Subcutaneous abdominal adipose tissue (tissue), 5 donors: ENCODE data around the gene NLGN1.

ENCODE experiments used
- H3K27ac ChIP-seq: one replicate; pipeline ENCODE4 v1.7.0; 2013; ENCODE audit warnings: low read depth, mild to moderate bottlenecking, inconsistent platforms, low read length, moderate library complexity
- H3K27me3 ChIP-seq, 5 donors: one replicate each; pipeline ENCODE4 v1.7.0; 2013; ENCODE audit warnings: low read length in 5 of 5, inconsistent platforms in 1 of 5; ENCODE audit not compliant: control insufficient read depth in 5 of 5, insufficient read depth in 4 of 5
- H3K36me3 ChIP-seq, 5 donors: one replicate each; pipeline ENCODE4 v1.7.0; 2013; ENCODE audit warnings: low read length in 5 of 5; ENCODE audit not compliant: control insufficient read depth in 5 of 5, insufficient read depth in 5 of 5
- H3K4me1 ChIP-seq, 5 donors: one replicate each; pipeline ENCODE4 v1.7.0; 2013; ENCODE audit warnings: low read length in 5 of 5, mild to moderate bottlenecking in 3 of 5, moderate library complexity in 1 of 5; ENCODE audit not compliant: control insufficient read depth in 5 of 5, insufficient read depth in 5 of 5
- H3K4me3 ChIP-seq, 5 donors: one replicate each; pipeline ENCODE4 v1.7.0; 2013; ENCODE audit warnings: low read length in 5 of 5, low read depth in 1 of 5
- H3K9ac ChIP-seq, 5 donors: one replicate each; pipeline ENCODE4 v1.7.0; 2013; ENCODE audit warnings: low read length in 5 of 5, mild to moderate bottlenecking in 4 of 5, moderate library complexity in 3 of 5
- H3K9me3 ChIP-seq, 5 donors: one replicate each; pipeline ENCODE4 v1.7.0; 2013; ENCODE audit warnings: low read length in 5 of 5; ENCODE audit not compliant: control insufficient read depth in 5 of 5
- donor health status: healthy.
- donor health status: healthy.
- donor health status: healthy.
- donor health status: healthy.
- donor health status: healthy.

Gene NLGN1

DNA sequence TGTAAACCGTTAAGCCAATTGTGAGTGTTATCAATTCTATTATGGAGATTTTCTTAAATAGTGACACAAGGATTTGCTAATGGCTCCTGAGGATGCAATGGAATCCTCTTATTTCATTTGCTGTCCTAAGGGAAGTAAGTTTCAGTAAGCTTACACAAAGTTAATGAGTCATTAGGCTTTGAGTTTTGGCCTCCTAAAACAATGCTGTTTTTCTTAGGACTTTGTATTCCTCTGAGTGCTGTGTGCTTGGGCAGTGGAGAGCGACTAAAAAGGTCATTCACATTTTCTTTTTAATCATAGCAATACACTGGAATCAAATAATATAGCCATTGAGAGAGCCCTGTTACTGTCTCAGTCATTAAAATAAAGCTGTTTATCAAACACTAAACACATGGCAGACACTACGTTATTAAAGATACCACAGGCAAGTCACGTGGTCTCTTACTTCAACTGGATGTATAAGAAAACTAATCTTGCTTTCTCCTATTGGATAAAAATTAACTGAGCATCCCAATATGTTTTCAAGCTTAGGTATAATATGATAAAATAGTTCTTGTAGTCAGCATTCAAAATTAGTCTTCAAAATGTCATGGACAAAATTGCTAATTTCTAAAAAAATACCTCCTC is 290.8 kb downstream of the NLGN1 start:
- Histone ChIP-seq H3K9me3 (no peaks in the 10 kb centered on the region), H3K9ac (no peak overlapping the region), H3K4me3 (no peak overlapping the region), H3K36me3 (no peaks in the 10 kb centered on the region), H3K27ac (no peak overlapping the region), H3K27me3 (no peaks in the 10 kb centered on the region), H3K4me1 (peaks cover 0 to 11% (median 3%) of the 10 kb centered on the region in 5 donors)

DNA sequence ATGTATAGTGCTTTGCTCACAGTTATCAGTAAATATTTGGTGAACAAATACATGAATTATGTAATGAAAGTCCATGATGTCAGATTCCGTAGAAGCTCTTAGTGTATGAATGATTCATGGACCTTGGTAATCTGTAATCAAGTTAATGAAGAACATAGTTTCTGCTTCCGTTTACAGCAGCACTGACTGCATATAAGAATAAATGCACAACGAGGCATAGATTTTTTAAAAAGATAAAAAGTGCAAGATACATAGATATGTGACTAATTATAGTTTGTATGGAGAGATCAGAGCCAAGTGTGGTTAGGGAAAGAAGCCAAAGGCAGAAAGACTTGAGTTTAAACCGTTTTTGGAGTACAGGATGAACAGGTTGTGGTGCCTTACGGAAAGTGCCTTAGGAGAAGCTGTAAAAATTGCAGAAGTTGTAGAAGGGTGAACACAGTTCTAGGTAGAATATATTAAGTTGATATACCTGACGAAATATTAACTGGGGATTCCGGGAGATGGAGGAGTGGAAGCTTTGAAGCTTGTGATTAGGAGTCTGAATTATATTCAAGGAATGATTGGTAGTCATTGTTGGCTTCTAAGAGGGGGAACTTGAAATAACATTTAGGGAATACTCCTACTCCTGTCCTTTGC is 293.1 kb downstream of the NLGN1 start:
- no peak overlapping the region for H3K27ac ChIP-seq
- H3K36me3 ChIP-seq: no peaks in the 10 kb centered on the region
- no peak overlapping the region for H3K4me3 ChIP-seq
- H3K9ac ChIP-seq: no peak overlapping the region
- no peaks in the 10 kb centered on the region for H3K9me3 ChIP-seq
- H3K4me1 ChIP-seq: peaks cover 0 to 11% (median 3%) of the 10 kb centered on the region in 5 donors
- H3K27me3 ChIP-seq: no peaks in the 10 kb centered on the region

DNA sequence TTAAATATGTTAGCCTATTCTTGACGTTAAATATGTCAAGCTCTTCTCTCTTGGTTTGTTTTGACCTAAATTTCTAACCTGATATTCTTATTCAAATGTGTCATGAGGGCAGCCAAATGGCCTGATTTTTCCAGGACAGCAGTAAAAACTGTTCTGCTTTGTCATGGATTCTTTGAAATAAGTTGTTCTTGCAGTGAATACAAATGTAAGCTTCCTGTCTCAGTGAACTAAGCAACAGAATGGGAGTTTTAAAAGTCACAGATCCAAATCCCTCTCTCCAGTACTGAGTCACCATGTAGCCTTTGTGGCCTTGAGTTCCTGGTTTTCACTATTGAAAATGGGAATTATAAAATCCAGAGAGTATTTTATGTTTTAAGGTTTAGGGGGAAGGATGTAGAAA is 301.8 kb downstream of the NLGN1 start:
- Histone ChIP-seq H3K27ac (no peak overlapping the region), H3K4me3 (no peak overlapping the region), H3K4me1 (no peaks in the 10 kb centered on the region), H3K27me3 (no peaks in the 10 kb centered on the region), H3K9me3 (peaks cover 0 to 4% (median 3%) of the 10 kb centered on the region in 5 donors), H3K9ac (no peak overlapping the region), H3K36me3 (no peaks in the 10 kb centered on the region)

GRCh38 chr3:173700336-173700735 is 302.8 kb downstream of the NLGN1 start:
- H3K4me3 ChIP-seq: no peak overlapping the region
- no peaks in the 10 kb centered on the region for H3K4me1 ChIP-seq
- H3K27ac ChIP-seq: no peak overlapping the region
- no peaks in the 10 kb centered on the region for H3K27me3 ChIP-seq
- H3K9ac ChIP-seq: no peak overlapping the region
- H3K9me3 ChIP-seq: peaks cover 0 to 4% (median 3%) of the 10 kb centered on the region in 5 donors
- H3K36me3 ChIP-seq: no peaks in the 10 kb centered on the region

GRCh38 chr3:173702561-173702960 is 305.0 kb downstream of the NLGN1 start:
- peaks cover 0 to 4% (median 3%) of the 10 kb centered on the region in 5 donors for H3K9me3 ChIP-seq
- H3K9ac ChIP-seq: no peak overlapping the region
- H3K27me3 ChIP-seq: no peaks in the 10 kb centered on the region
- no peak overlapping the region for H3K27ac ChIP-seq
- no peaks in the 10 kb centered on the region for H3K4me1 ChIP-seq
- no peaks in the 10 kb centered on the region for H3K36me3 ChIP-seq
- no peak overlapping the region for H3K4me3 ChIP-seq

- Histone ChIP-seq H3K4me1 (no peaks in the 10 kb centered on the region), H3K27me3 (no peaks in the 10 kb centered on the region), H3K36me3 (no peaks in the 10 kb centered on the region), H3K9me3 (peaks cover 0 to 4% (median 3%) of the 10 kb centered on the region in 5 donors), H3K4me3 (no peak overlapping the region), H3K27ac (no peak overlapping the region), H3K9ac (no peak overlapping the region)
These were observed 306.2 kb downstream of the NLGN1 start for GRCh38 chr3:173703771-173704170.

DNA sequence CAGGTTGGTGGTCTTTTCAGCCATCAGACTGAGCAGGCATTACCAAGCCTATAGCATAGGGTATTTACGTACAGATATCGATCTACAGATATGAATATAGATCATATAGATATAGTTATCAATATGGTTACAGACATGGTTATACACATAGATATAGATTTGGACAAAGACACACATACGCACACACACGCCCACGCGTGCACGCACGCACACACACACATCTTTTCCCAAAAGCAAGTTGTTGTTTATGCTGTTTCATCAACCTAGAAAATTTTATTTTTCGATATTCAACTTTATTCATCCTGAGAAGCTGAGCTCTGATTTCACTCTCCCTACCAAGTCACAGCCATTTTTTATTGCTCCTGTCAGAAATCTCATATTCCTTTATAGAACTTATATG is 309.1 kb downstream of the NLGN1 start:
- no peak overlapping the region for H3K9ac ChIP-seq
- H3K4me3 ChIP-seq: no peak overlapping the region

GRCh38 chr3:173708191-173708590 is 310.6 kb downstream of the NLGN1 start:
- Histone ChIP-seq H3K9ac (no peak overlapping the region), H3K36me3 (no peaks in the 10 kb centered on the region), H3K4me1 (no peaks in the 10 kb centered on the region), H3K27me3 (no peaks in the 10 kb centered on the region), H3K4me3 (no peak overlapping the region), H3K27ac (no peak overlapping the region), H3K9me3 (no peaks in the 10 kb centered on the region)

More for the DNA sequence above, 309.1 kb downstream of the NLGN1 start:
- Histone ChIP-seq H3K36me3 (no peaks in the 10 kb centered on the region), H3K27ac (no peak overlapping the region), H3K9me3 (no peaks in the 10 kb centered on the region), H3K27me3 (no peaks in the 10 kb centered on the region), H3K4me1 (no peaks in the 10 kb centered on the region)

GRCh38 chr3:173709026-173709425 is 311.5 kb downstream of the NLGN1 start:
- no peak overlapping the region for H3K9ac ChIP-seq
- no peak overlapping the region for H3K4me3 ChIP-seq
- no peaks in the 10 kb centered on the region for H3K9me3 ChIP-seq
- H3K27me3 ChIP-seq: no peaks in the 10 kb centered on the region
- no peaks in the 10 kb centered on the region for H3K4me1 ChIP-seq
- no peak overlapping the region for H3K27ac ChIP-seq
- H3K36me3 ChIP-seq: no peaks in the 10 kb centered on the region

DNA sequence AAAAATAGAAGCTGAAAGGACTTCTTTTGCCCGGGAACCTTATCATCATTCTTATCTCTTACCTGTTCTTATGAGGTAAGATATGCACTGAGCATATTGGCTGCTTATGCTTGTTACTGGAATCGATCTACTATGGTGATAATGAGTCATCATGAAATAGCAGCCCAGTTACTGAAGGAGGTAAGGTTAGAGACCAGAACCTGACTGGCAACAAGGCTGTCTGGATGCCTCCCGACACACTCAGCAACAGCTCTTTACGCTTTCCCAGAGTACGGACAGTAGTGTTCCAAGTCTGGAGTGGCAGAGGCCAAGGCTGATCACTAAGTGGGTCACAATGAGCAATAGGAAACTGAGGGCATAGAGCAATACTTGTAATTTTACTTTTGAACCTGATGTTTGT is 314.1 kb downstream of the NLGN1 start:
- H3K9me3 ChIP-seq: no peaks in the 10 kb centered on the region
- H3K27ac ChIP-seq: no peak overlapping the region
- H3K36me3 ChIP-seq: no peaks in the 10 kb centered on the region
- no peak overlapping the region for H3K9ac ChIP-seq
- no peaks in the 10 kb centered on the region for H3K27me3 ChIP-seq
- no peak overlapping the region for H3K4me3 ChIP-seq
- no peaks in the 10 kb centered on the region for H3K4me1 ChIP-seq
